ENCODE data around the gene MAPRE2.

GRCh38 chr18:35136248-35136647, 95.0 kb downstream of the MAPRE2 start:
- TF ChIP-seq POLR2A (IDR thresholded peaks at IDR 0.05) (no peak), CTCF (IDR thresholded peaks at IDR 0.05) (no peak)

Measured in heart left ventricle (tissue), 13 donors.